WTC11 (cell line): ENCODE results near the gene LPIN3. TPM values are rescaled to one million over a fixed set of nuclear protein-coding genes. Genes with fewer than 3 reads are reported as not detected.

Experiments used
- ATAC-seq: fragments of 200-7000 bp; cut with Tn5 transposase; 2 replicates; pipeline ENCODE4 v1.10.0; 2021; ENCODE audit warnings: mild to moderate bottlenecking, moderate library complexity
- CTCF ChIA-PET: fragments of 300-600 bp; sonication (Branson Sonifier 250); formaldehyde crosslinking; loops from one replicate; lab custom pipeline; 2021; ENCODE audit warnings: antibody characterized with exemption; lab: Charles Lee
- POLR2A ChIA-PET: fragments of 350-600 bp; sonication (Branson Sonifier 250); formaldehyde crosslinking; loops from one replicate; lab custom pipeline; 2021; ENCODE audit warnings: antibody characterized with exemption; lab: Charles Lee
- DNase-seq: peaks from one replicate; pipeline ENCODE4 v3.0.0; 2021; ENCODE audit warnings: low spot score
- H3K27ac Mint-ChIP-seq: 2 replicates; pipeline ENCODE4 v1.8.0; 2021; ENCODE audit warnings: mixed read lengths
- H3K27me3 Mint-ChIP-seq: 2 replicates; pipeline ENCODE4 v1.8.0; 2021; ENCODE audit warnings: low read depth, mild to moderate bottlenecking, moderate library complexity, mixed read lengths
- H3K36me3 Mint-ChIP-seq: 2 replicates; pipeline ENCODE4 v1.8.0; 2021; ENCODE audit warnings: mixed read lengths
- H3K4me1 Mint-ChIP-seq: 2 replicates; pipeline ENCODE4 v1.8.0; 2022; ENCODE audit warnings: mixed read lengths
- H3K4me3 Mint-ChIP-seq: 2 replicates; pipeline ENCODE4 v1.8.0; 2021; ENCODE audit warnings: mild to moderate bottlenecking, moderate library complexity, mixed read lengths
- H3K9me3 Mint-ChIP-seq: 2 replicates; pipeline ENCODE4 v1.8.0; 2021; ENCODE audit warnings: mixed read lengths
- E2F4 ChIP-seq: sonication (generic); formaldehyde crosslinking; IDR thresholded peaks from 2 replicates; pipeline ENCODE4 v1.8.1; 2022; ENCODE audit warnings: low read depth, mild to moderate bottlenecking, moderate library complexity, missing genetic modification reagents, borderline replicate concordance
- ELF4 ChIP-seq: sonication (generic); formaldehyde crosslinking; IDR thresholded peaks from 2 replicates; pipeline ENCODE4 v1.8.1; 2022; ENCODE audit warnings: low read depth, mild to moderate bottlenecking, moderate library complexity, missing genetic modification reagents
- ESRRA ChIP-seq: sonication (generic); formaldehyde crosslinking; IDR thresholded peaks from 2 replicates; pipeline ENCODE4 v1.8.1; 2022; ENCODE audit warnings: mild to moderate bottlenecking, missing genetic modification reagents, borderline replicate concordance
- FOXK1 ChIP-seq: sonication (generic); formaldehyde crosslinking; IDR thresholded peaks from 2 replicates; pipeline ENCODE4 v1.8.0; 2022; ENCODE audit warnings: mild to moderate bottlenecking, moderate library complexity, missing genetic modification reagents
- HMGA2 ChIP-seq: fragments of 250-450 bp; sonication (Bioruptor Pico); IDR thresholded peaks from 2 replicates; pipeline ENCODE4 v1.4.0; 2021; ENCODE audit warnings: mild to moderate bottlenecking, moderate library complexity
- IRF1 ChIP-seq: sonication (generic); formaldehyde crosslinking; IDR thresholded peaks from 2 replicates; pipeline ENCODE4 v1.8.0; 2023; ENCODE audit warnings: missing genetic modification reagents
- MLX ChIP-seq: sonication (generic); formaldehyde crosslinking; IDR thresholded peaks from 2 replicates; pipeline ENCODE4 v1.8.1; 2023; ENCODE audit warnings: mild to moderate bottlenecking, missing genetic modification reagents, moderate library complexity
- NR1H2 ChIP-seq: sonication (generic); formaldehyde crosslinking; IDR thresholded peaks from 2 replicates; pipeline ENCODE4 v1.9.0; 2021; ENCODE audit warnings: mild to moderate bottlenecking, moderate library complexity, missing genetic modification reagents
- NR3C1 ChIP-seq: sonication (generic); formaldehyde crosslinking; conservative IDR thresholded peaks from 2 replicates; pipeline ENCODE4 v1.8.1; 2023; ENCODE audit warnings: low read depth, mild to moderate bottlenecking, missing genetic modification reagents
- PRDM15 ChIP-seq: sonication (generic); formaldehyde crosslinking; IDR thresholded peaks from 2 replicates; pipeline ENCODE4 v1.8.0; 2022; ENCODE audit warnings: missing genetic modification reagents
- PRRX2 ChIP-seq: fragments of 250-450 bp; sonication (Bioruptor Pico); IDR thresholded peaks from 2 replicates; pipeline ENCODE4 v1.8.0; 2021; ENCODE audit warnings: mild to moderate bottlenecking
- RELA ChIP-seq: sonication (generic); formaldehyde crosslinking; IDR thresholded peaks from 2 replicates; pipeline ENCODE4 v1.8.1; 2022; ENCODE audit warnings: missing genetic modification reagents, mild to moderate bottlenecking, borderline replicate concordance
- RORB ChIP-seq: fragments of 250-450 bp; sonication (Bioruptor Pico); IDR thresholded peaks from 2 replicates; pipeline ENCODE4 v1.9.0; 2021; ENCODE audit warnings: mild to moderate bottlenecking
- SP1 ChIP-seq: sonication (generic); formaldehyde crosslinking; conservative IDR thresholded peaks from 2 replicates; pipeline ENCODE4 v1.8.1; 2022; ENCODE audit warnings: missing genetic modification reagents
- TEAD1 ChIP-seq: sonication (generic); formaldehyde crosslinking; IDR thresholded peaks from 2 replicates; pipeline ENCODE4 v1.8.0; 2022; ENCODE audit warnings: mild to moderate bottlenecking, missing genetic modification reagents
- TEAD4 ChIP-seq: sonication (generic); formaldehyde crosslinking; IDR thresholded peaks from 2 replicates; pipeline ENCODE4 v1.8.0; 2022; ENCODE audit warnings: mild to moderate bottlenecking, missing genetic modification reagents
- ZMAT4 ChIP-seq: fragments of 250-450 bp; sonication (Bioruptor Pico); IDR thresholded peaks from 2 replicates; pipeline ENCODE4 v1.9.0; 2021; ENCODE audit warnings: mild to moderate bottlenecking
- ZNF121 ChIP-seq: sonication (generic); formaldehyde crosslinking; IDR thresholded peaks from 2 replicates; pipeline ENCODE4 v1.8.0; 2023; ENCODE audit warnings: missing genetic modification reagents
- ZNF263 ChIP-seq: sonication (generic); formaldehyde crosslinking; IDR thresholded peaks from 2 replicates; pipeline ENCODE4 v1.8.1; 2022; ENCODE audit warnings: low read depth, mild to moderate bottlenecking, moderate library complexity, missing genetic modification reagents
- ZNF416 ChIP-seq: fragments of 250-450 bp; sonication (Bioruptor Pico); IDR thresholded peaks from 2 replicates; pipeline ENCODE4 v1.9.0; 2021; ENCODE audit warnings: mild to moderate bottlenecking, inconsistent platforms
- total RNA-seq: library from RNA; stranded (reverse); gene quantifications from 3 replicates; pipeline ENCODE4 v1.2.3, GENCODE V29; 2021

The LPIN3 gene
- total RNA-seq, 1 experiment from 2014 or later: 7.9 TPM

GRCh38 chr20:41339957-41340326, 679 bp upstream of the LPIN3 start (continued):
- TF ChIP-seq E2F4 (CRISPR knock-in tag): no peak
- TF ChIP-seq RELA (CRISPR knock-in tag): no peak
- peak; percentile 89 for TF ChIP-seq FOXK1
- TF ChIP-seq TEAD1 (CRISPR knock-in tag): peak; percentile 90
- no peak for TF ChIP-seq HMGA2 (CRISPR knock-in tag)
- TF ChIP-seq ZNF416: no peak
- TF ChIP-seq TEAD4: 0 out of 2 replicates have a peak, but pooled peaks have one; percentile 45
- no peak for TF ChIP-seq ZNF121 (CRISPR knock-in tag)
- TF ChIP-seq PRDM15 (CRISPR knock-in tag): no peak
- TF ChIP-seq PRRX2: no peak

- Mint-ChIP-seq H3K36me3 (no peaks in the 10 kb centered on the region), H3K27me3 (peaks cover 8% of the 10 kb centered on the region), H3K27ac (no peak overlapping the region), H3K9me3 (no peaks in the 10 kb centered on the region), H3K4me1 (peaks cover 10% of the 10 kb centered on the region), H3K4me3 (no peak overlapping the region)
- TF ChIP-seq ESRRA (no peak), NR1H2 (CRISPR knock-in tag) (no peak), NR3C1 (CRISPR knock-in tag) (no peak), SP1 (CRISPR knock-in tag) (no peak), MLX (CRISPR knock-in tag) (no peak), IRF1 (CRISPR knock-in tag) (no peak), ELF4 (CRISPR knock-in tag) (no peak), RORB (no peak), ZMAT4 (CRISPR knock-in tag) (no peak), ZNF263 (CRISPR knock-in tag) (no peak)
- CTCF ChIA-PET: interaction anchor here (1.0 to 5.6 kb wide), 4 partner anchors 93 to 208 kb away, joined by 4 to 126 read pairs (median 4); no protein-coding TSS in a partner anchor
- POLR2A ChIA-PET: interaction anchor here (0.6 to 1.1 kb wide), 3 partner anchors 75 to 255 kb away, joined by 3 read pairs; no protein-coding TSS in a partner anchor
- ATAC-seq (no peak), DNase-seq (no peak)
Measured at GRCh38 chr20:41342474-41343464, 2.1 kb downstream of the LPIN3 start.
